SK-N-SH (cell line): ENCODE measurements around the gene TRO. TPM values are rescaled to one million over a fixed set of nuclear protein-coding genes. Genes with fewer than 3 reads are reported as not detected.

Source experiments
- CTCF ChIA-PET: fragments of 300-600, 350-600 bp; formaldehyde crosslinking; extraction: SDS; loops from one replicate; lab custom pipeline; 2021; lab: Yijun Ruan, JAX
- POLR2A ChIA-PET: fragments of 350-600 bp; sonication (Branson Sonifier 250); formaldehyde crosslinking; extraction: SDS; loops from one replicate; lab custom pipeline; 2020; ENCODE audit warnings: antibody characterized with exemption, inconsistent platforms; lab: Yijun Ruan, JAX
- DNase-seq: peaks from one replicate; pipeline ENCODE4 v3.0.0; 2012
- H2AFZ ChIP-seq: fragments of 200-600 bp; sonication (generic); 2 replicates; pipeline ENCODE4 v1.8.1; 2016; ENCODE audit warnings: antibody characterized with exemption, mild to moderate bottlenecking, low read depth
- H3F3A ChIP-seq: fragments of 200-600 bp; sonication (generic); replicated peaks from 2 replicates; pipeline ENCODE3; 2016; ENCODE audit warnings: antibody characterized with exemption, mild to moderate bottlenecking; ENCODE audit not compliant: insufficient read depth
- H3K27ac ChIP-seq, 2 experiments: fragments of 200-500 bp in 1 of 2; fragments of 200-600 bp in 1 of 2; sonication (Bioruptor generic) in 1 of 2; sonication (generic), shearing (Covaris generic) in 1 of 2; 2 replicates each; pipeline versions ENCODE4 v1.5.1 to v1.6.1; 2014 to 2016; ENCODE audit warnings: low read depth in 2 of 2, inconsistent platforms in 1 of 2, low read length in 1 of 2, mild to moderate bottlenecking in 1 of 2, mixed read lengths in 1 of 2
- H3K27me3 ChIP-seq: fragments of 200-600 bp; sonication (generic), shearing (Covaris generic); 2 replicates; pipeline ENCODE4 v1.6.1; 2016; ENCODE audit warnings: mixed run types; ENCODE audit not compliant: insufficient read depth
- H3K36me3 ChIP-seq, 2 experiments: fragments of 200-500 bp in 1 of 2; fragments of 200-600 bp in 1 of 2; sonication (Bioruptor generic) in 1 of 2; sonication (generic) in 1 of 2; replicated peaks in 1 of 2; 2 replicates each; pipeline versions ENCODE3 to v1.5.1; 2014 to 2016; ENCODE audit warnings: low read length in 1 of 2, mild to moderate bottlenecking in 1 of 2; ENCODE audit not compliant: insufficient read depth in 2 of 2, control insufficient read depth in 1 of 2
- H3K4me1 ChIP-seq, 2 experiments: fragments of 200-500 bp in 1 of 2; fragments of 200-600 bp in 1 of 2; sonication (Bioruptor generic) in 1 of 2; sonication (generic), shearing (Covaris generic) in 1 of 2; 2 replicates each; pipeline versions ENCODE4 v1.5.1 to v1.6.1; 2014 to 2016; ENCODE audit warnings: low read depth in 1 of 2, low read length in 1 of 2, mixed run types in 1 of 2; ENCODE audit not compliant: insufficient read depth in 2 of 2, control insufficient read depth in 1 of 2
- H3K4me2 ChIP-seq: fragments of 200-600 bp; sonication (generic), shearing (Covaris generic); 2 replicates; pipeline ENCODE4 v1.6.1; 2017; ENCODE audit warnings: mixed run types
- H3K4me3 ChIP-seq, 2 experiments: fragments of 200-500 bp in 1 of 2; fragments of 200-600 bp in 1 of 2; sonication (Bioruptor generic) in 1 of 2; sonication (generic), shearing (Covaris generic) in 1 of 2; 2 replicates each; pipeline versions ENCODE4 v1.5.1 to v1.8.1; 2014 to 2016; ENCODE audit warnings: low read depth in 2 of 2, inconsistent platforms in 1 of 2, low read length in 1 of 2, mild to moderate bottlenecking in 1 of 2, mixed read lengths in 1 of 2, moderate library complexity in 1 of 2
- H3K79me2 ChIP-seq: fragments of 200-600 bp; sonication (generic); 2 replicates; pipeline ENCODE4 v1.8.1; 2017; ENCODE audit warnings: mild to moderate bottlenecking; ENCODE audit not compliant: insufficient read depth
- H3K9ac ChIP-seq: fragments of 200-600 bp; sonication (generic); 2 replicates; pipeline ENCODE4 v1.6.1; 2017; ENCODE audit warnings: mixed run types
- H3K9me2 ChIP-seq: fragments of 200-600 bp; sonication (generic); 2 replicates; pipeline ENCODE4 v1.6.1; 2017; ENCODE audit warnings: mixed run types
- H3K9me3 ChIP-seq: fragments of 200-600 bp; sonication (generic); 2 replicates; pipeline ENCODE4 v1.6.1; 2017; ENCODE audit warnings: mixed run types, mild to moderate bottlenecking, moderate library complexity
- H4K20me1 ChIP-seq: fragments of 200-600 bp; sonication (generic); 2 replicates; pipeline ENCODE4 v1.6.1; 2017; ENCODE audit warnings: mild to moderate bottlenecking, mixed run types; ENCODE audit not compliant: insufficient read depth
- FOSL2 ChIP-seq: IDR thresholded peaks from 2 replicates; pipeline ENCODE4 v1.4.0; 2012; ENCODE audit warnings: low read depth, mild to moderate bottlenecking, moderate library complexity, borderline replicate concordance
- FOXJ3 ChIP-seq: sonication (generic); formaldehyde crosslinking; IDR thresholded peaks from 2 replicates; pipeline ENCODE4 v1.5.1; 2020; ENCODE audit warnings: mild to moderate bottlenecking, missing genetic modification reagents
- JUND ChIP-seq: IDR thresholded peaks from 2 replicates; pipeline ENCODE4 v1.4.0; 2012
- POLR2AphosphoS5 ChIP-seq: IDR thresholded peaks from 2 replicates; pipeline ENCODE4 v1.6.1; 2012; ENCODE audit warnings: low read depth, low read length
- RCOR1 ChIP-seq: fragments of 150-350 bp; IDR thresholded peaks from 2 replicates; pipeline ENCODE4 v1.6.1; 2017; ENCODE audit warnings: antibody characterized with exemption, low read length
- SMC3 ChIP-seq: IDR thresholded peaks from 2 replicates; pipeline ENCODE4 v1.6.1; 2012; ENCODE audit warnings: low read depth, low read length, improper control_type of control experiment
- TEAD4 ChIP-seq: IDR thresholded peaks from 2 replicates; pipeline ENCODE4 v1.4.0; 2012; ENCODE audit warnings: mild to moderate bottlenecking, borderline replicate concordance; ENCODE audit not compliant: insufficient read depth
- USF1 ChIP-seq: IDR thresholded peaks from 2 replicates; pipeline ENCODE4 v1.4.0; 2012; ENCODE audit warnings: low read depth, borderline replicate concordance
- USF2 ChIP-seq: fragments of 150-350 bp; IDR thresholded peaks from 2 replicates; pipeline ENCODE4 v1.6.1; 2017; ENCODE audit warnings: antibody characterized with exemption, low read length, low read depth, borderline replicate concordance
- YY1 ChIP-seq: IDR thresholded peaks from 2 replicates; pipeline ENCODE4 v1.4.0; 2012; ENCODE audit warnings: low read depth, mild to moderate bottlenecking
- ZBTB33 ChIP-seq: IDR thresholded peaks from 2 replicates; pipeline ENCODE4 v1.4.0; 2012; ENCODE audit warnings: low read depth, borderline replicate concordance
- WGBS: methylation state at CpG from one replicate; pipeline ENCODE4 v1.1.6; 2017; ENCODE audit warnings: low lambda C conversion rate; 5-methylcytosine and 5-hydroxymethylcytosine counted together
- polyA plus RNA-seq, 3 experiments: library from polyadenylated mRNA; depleted of rRNA; stranded (reverse); fragments of >200 nt; gene quantifications; 2 replicates each; pipeline ENCODE4 v1.2.3, GENCODE V29; 2012

The TRO gene
- polyA plus RNA-seq, 1 of the 3 experiments (the other 2 are of a cell fraction) = 59.1 TPM

DNA sequence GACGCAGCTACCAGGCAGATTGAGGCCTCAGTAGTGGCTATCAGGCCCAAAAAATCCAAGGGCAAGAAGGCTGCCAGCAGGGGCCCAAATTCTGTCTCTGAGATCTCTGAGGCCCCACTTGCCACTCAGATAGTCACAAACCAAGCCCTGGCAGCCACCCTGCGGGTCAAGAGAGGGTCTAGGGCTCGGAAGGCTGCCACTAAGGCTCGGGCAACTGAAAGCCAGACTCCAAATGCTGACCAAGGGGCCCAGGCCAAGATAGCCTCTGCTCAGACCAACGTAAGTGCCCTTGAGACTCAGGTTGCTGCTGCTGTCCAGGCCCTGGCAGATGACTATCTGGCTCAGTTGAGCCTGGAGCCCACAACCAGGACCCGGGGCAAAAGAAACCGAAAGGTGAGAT lies 2.8 kb downstream of the TRO start:
- H4K20me1 ChIP-seq = no peaks in the 10 kb centered on the region
- WGBS = 49% methylated on average over 4 of the region's 7 CpGs
- TF ChIP-seq FOXJ3 (CRISPR knock-in tag) (no peak), RCOR1 (no peak), USF2 (no peak)
- TF ChIP-seq, all 33 proteins: peak for 0
- H3K27ac ChIP-seq = no peak overlapping the region
- ChIA-PET CTCF (no interaction called here), POLR2A (no interaction called here)
- H3K79me2 ChIP-seq = no peaks in the 10 kb centered on the region
- H3F3A ChIP-seq = no peaks in the 10 kb centered on the region
- H3K9ac ChIP-seq = no peak overlapping the region
- no peak overlapping the region for H3K4me3 ChIP-seq
- H3K4me1 ChIP-seq = peaks cover 0 to 6% of the 10 kb centered on the region in 2 experiments; a peak in 1 of 4 replicates
- no peak for DNase-seq
- peaks cover 5 to 22% of the 10 kb centered on the region in 2 experiments for H3K36me3 ChIP-seq
- no peak overlapping the region for H2AFZ ChIP-seq
- H3K9me2 ChIP-seq = no peaks in the 10 kb centered on the region
- no peak overlapping the region for H3K4me2 ChIP-seq
- H3K27me3 ChIP-seq = no peaks in the 10 kb centered on the region
- H3K9me3 ChIP-seq = no peaks in the 10 kb centered on the region

GRCh38 chrX:54926978-54927377 lies 6.4 kb downstream of the TRO start:
- peaks cover 0 to 5% of the 10 kb centered on the region in 2 experiments; a peak in 1 of 4 replicates for H3K4me1 ChIP-seq
- no peaks in the 10 kb centered on the region for H3K9me2 ChIP-seq
- WGBS = 31% methylated on average over 1 of the region's 2 CpGs
- DNase-seq = peak; percentile 0
- POLR2A ChIA-PET = no interaction called here
- no peaks in the 10 kb centered on the region for H4K20me1 ChIP-seq
- no peaks in the 10 kb centered on the region for H3K9me3 ChIP-seq
- H3F3A ChIP-seq = no peaks in the 10 kb centered on the region
- H3K4me3 ChIP-seq = no peak overlapping the region
- H3K36me3 ChIP-seq = peaks cover 6 to 40% of the 10 kb centered on the region in 2 experiments
- H3K27me3 ChIP-seq = no peaks in the 10 kb centered on the region
- no peak overlapping the region for H3K27ac ChIP-seq
- H3K4me2 ChIP-seq = no peak overlapping the region
- CTCF ChIA-PET = no interaction called here
- no peak overlapping the region for H2AFZ ChIP-seq
- TF ChIP-seq RCOR1 (no peak), POLR2AphosphoS5 (no peak), USF1 (no peak), SMC3 (no peak), FOSL2 (no peak), ZBTB33 (no peak), USF2 (no peak), YY1 (no peak), TEAD4 (no peak), JUND (no peak)
- TF ChIP-seq, all 33 proteins: peak for 0
- Histone ChIP-seq H3K9ac (no peak overlapping the region), H3K79me2 (no peaks in the 10 kb centered on the region)
